NCI-H2107 treated with DMSO at 0.1 percent for 48 hours (cell line): ENCODE results near the gene OR6M1.

Source experiments
- DNase-seq: peaks from one replicate; lab custom pipeline; 2025; ENCODE audit not compliant: unreplicated experiment; lab: John Stamatoyannopoulos, UW

The OR6M1 gene

GRCh38 chr11:123775715-123776549, 30.2 kb downstream of the OR6M1 start:
- no peak for DNase-seq

- DNase-seq: no peak
Observed at GRCh38 chr11:123775289-123775688, 30.9 kb downstream of the OR6M1 start.

- DNase-seq: no peak
Observed at GRCh38 chr11:123773959-123774358, 32.2 kb downstream of the OR6M1 start.

- no peak for DNase-seq
Observed at GRCh38 chr11:123773026-123773425, 33.1 kb downstream of the OR6M1 start.

- DNase-seq: no peak
Observed at GRCh38 chr11:123771664-123772063, 34.5 kb downstream of the OR6M1 start.

GRCh38 chr11:123770712-123771111, 35.4 kb downstream of the OR6M1 start:
- no peak for DNase-seq

- no peak for DNase-seq
Observed at GRCh38 chr11:123765601-123766000, 40.5 kb downstream of the OR6M1 start.

- DNase-seq: no peak
Observed at GRCh38 chr11:123762422-123762821, 43.7 kb downstream of the OR6M1 start.

- DNase-seq: no peak
Observed at GRCh38 chr11:123760894-123761293, 45.3 kb downstream of the OR6M1 start.

GRCh38 chr11:123757976-123758375, 48.2 kb downstream of the OR6M1 start:
- DNase-seq: no peak

GRCh38 chr11:123755813-123756212, 50.3 kb downstream of the OR6M1 start:
- no peak for DNase-seq
